H1 (cell line): ENCODE results near the gene CD79A. TPM values are rescaled to one million over a fixed set of nuclear protein-coding genes. Genes with fewer than 3 reads are reported as not detected.
A peak's percentile ranks its signal among the peaks of the same experiment; 100 is the strongest.

Experiments used
- ASH2L ChIP-seq: fragments of 200-600, 300-600 bp; sonication (generic); IDR thresholded peaks from one replicate; pipeline ENCODE4 v1.7.1; 2017; ENCODE audit warnings: low read length
- ATF2 ChIP-seq: IDR thresholded peaks from 2 replicates; pipeline ENCODE4 v1.6.1; 2012; ENCODE audit warnings: low read length, inconsistent platforms
- BCL11A ChIP-seq, 2 experiments: IDR thresholded peaks; one replicate each; pipeline ENCODE4 v1.6.1; 2011; ENCODE audit warnings: low read depth in 2 of 2, low read length in 2 of 2, mild to moderate bottlenecking in 2 of 2
- CBX8 ChIP-seq: fragments of 300-800, 300-1000 bp; sonication (generic); IDR thresholded peaks from 2 replicates; pipeline ENCODE4 v1.7.1; 2016; ENCODE audit warnings: low read depth, low read length, borderline replicate concordance
- CHD1 ChIP-seq: IDR thresholded peaks from 2 replicates; pipeline ENCODE4 v1.6.1; 2012; ENCODE audit warnings: low read depth, low read length, improper control_type of control experiment
- CREB1 ChIP-seq: IDR thresholded peaks from 2 replicates; pipeline ENCODE4 v1.6.1; 2012; ENCODE audit warnings: inconsistent platforms
- EGR1 ChIP-seq: IDR thresholded peaks from 2 replicates; pipeline ENCODE4 v1.6.1; 2011; ENCODE audit warnings: low read depth, low read length, borderline replicate concordance
- FOSL1 ChIP-seq: IDR thresholded peaks from 2 replicates; pipeline ENCODE4 v1.6.1; 2011; ENCODE audit warnings: mild to moderate bottlenecking, low read depth, low read length, moderate library complexity; ENCODE audit not compliant: insufficient read depth
- HDAC6 ChIP-seq: IDR thresholded peaks from one replicate; pipeline ENCODE4 v1.7.1; 2012; ENCODE audit warnings: low read depth, mild to moderate bottlenecking, inconsistent platforms, low read length, moderate library complexity
- JUND ChIP-seq: IDR thresholded peaks from 2 replicates; pipeline ENCODE4 v1.6.1; 2011; ENCODE audit warnings: mild to moderate bottlenecking, improper control_type of control experiment, low read length
- KDM1A ChIP-seq: fragments of 200-600, 300-600 bp; sonication (generic); IDR thresholded peaks from 2 replicates; pipeline ENCODE4 v1.7.1; 2016; ENCODE audit warnings: mild to moderate bottlenecking, low read length, borderline replicate concordance
- KDM4A ChIP-seq: IDR thresholded peaks from one replicate; pipeline ENCODE4 v1.7.1; 2012; ENCODE audit warnings: low read depth, mild to moderate bottlenecking, moderate library complexity, low read length, inconsistent platforms; ENCODE audit not compliant: severe bottlenecking
- MAX ChIP-seq: IDR thresholded peaks from 2 replicates; pipeline ENCODE4 v1.6.1; 2012; ENCODE audit warnings: inconsistent platforms
- NANOG ChIP-seq: IDR thresholded peaks from 2 replicates; pipeline ENCODE4 v1.6.1; 2011; ENCODE audit warnings: low read length, low read depth, mild to moderate bottlenecking, inconsistent platforms; ENCODE audit not compliant: insufficient read depth, poor library complexity, severe bottlenecking
- PHF8 ChIP-seq: fragments of 200-600 bp; sonication (generic); conservative IDR thresholded peaks from 2 replicates; pipeline ENCODE4 v1.7.1; 2012; ENCODE audit warnings: low read depth, mild to moderate bottlenecking, inconsistent platforms, low read length, moderate library complexity
- RNF2 ChIP-seq: fragments of 200-900, 300-1000 bp; sonication (generic); IDR thresholded peaks from 2 replicates; pipeline ENCODE4 v1.7.1; 2016; ENCODE audit warnings: borderline replicate concordance, low read depth, mild to moderate bottlenecking, antibody characterized with exemption, low read length; ENCODE audit not compliant: poor library complexity, severe bottlenecking; ENCODE audit errors: missing control alignments
- SIRT6 ChIP-seq: IDR thresholded peaks from one replicate; pipeline ENCODE4 v1.7.1; 2012; ENCODE audit warnings: low read length, inconsistent platforms
- SIX5 ChIP-seq: IDR thresholded peaks from 2 replicates; pipeline ENCODE4 v1.6.1; 2011; ENCODE audit warnings: mild to moderate bottlenecking, low read depth, low read length
- polyA plus RNA-seq, 7 experiments: library from polyadenylated mRNA; depleted of rRNA in 3 of 7; stranded (reverse) in 5 of 7; unstranded in 2 of 7; fragments of >200 nt in 5 of 7; fragments of 200-250 nt in 2 of 7; gene quantifications; 1 replicate in 5 of 7; 2 replicates in 1 of 7; 4 replicates in 1 of 7; pipeline versions ENCODE4 v1.2.1 to v1.2.3, GENCODE V29; 2011 to 2013; ENCODE audit warnings: missing spikeins in 2 of 7, mixed read lengths in 2 of 7
- total RNA-seq: library from RNA; stranded (reverse); fragmentation: NEBNext Ultra II Directional; extraction: Animal tissue kit (Norgen Biotek cat#: 25700); gene quantifications from 2 replicates; pipeline ENCODE4 v1.2.1, GENCODE V29; 2021

Gene CD79A
- total and polyA plus RNA-seq, 2 of the 8 experiments (the other 6 are each of a cell fraction or from before 2014, with no cell fraction given) = 0.54 to 0.77 TPM

- TF ChIP-seq HDAC6 (no peak), NANOG (no peak), ASH2L (no peak), CREB1 (peak; percentile 55; the same call in 1 of the 2 replicates), BCL11A (IDR thresholded peaks at IDR 0.05; ENCODE audit: low read depth in 2 of 2, low read length in 2 of 2) (no peak), EGR1 (no peak), SIRT6 (no peak), ATF2 (no peak), KDM1A (no peak), RNF2 (no peak), KDM4A (no peak), PHF8 (no peak), SIX5 (no peak), JUND (no peak), MAX (0 out of 2 replicates have a peak, but pooled peaks have one; percentile 14), CHD1 (no peak), FOSL1 (no peak), CBX8 (no peak)
Observed at GRCh38 chr19:41872775-41873647, 4.1 kb upstream of the CD79A start (continued).
